CD4-positive, alpha-beta T cell (primary cell): ENCODE measurements around the gene DCUN1D1. TPM values are rescaled to one million over a fixed set of nuclear protein-coding genes. Genes with fewer than 3 reads are reported as not detected.

ENCODE experiments used
- ATAC-seq: fragments of 200-7000 bp; cut with Tn5 transposase; one replicate; pipeline ENCODE4 v1.10.0; 2022; ENCODE audit warnings: mild to moderate bottlenecking; ENCODE audit not compliant: poor library complexity
- CTCF ChIA-PET: fragments of 350-600 bp; sonication (Branson Sonifier 250); formaldehyde crosslinking; loops from one replicate; lab custom pipeline; 2021; ENCODE audit warnings: antibody characterized with exemption, inconsistent platforms; lab: Charles Lee
- POLR2A ChIA-PET: fragments of 350-600 bp; sonication (Branson Sonifier 250); formaldehyde crosslinking; loops from one replicate; lab custom pipeline; 2021; ENCODE audit warnings: antibody characterized with exemption, inconsistent platforms; lab: Charles Lee
- DNase-seq, 14 experiments: peaks; one replicate each; pipeline ENCODE4 v3.0.0-alpha.2; 2013 to 2020; ENCODE audit warnings: mixed read lengths in 2 of 14
- H3K27ac ChIP-seq, 2 donors: one replicate each; pipeline versions ENCODE4 v1.5.1 to v1.7.0; 2013; ENCODE audit warnings: low read length in 2 of 2, low read depth in 1 of 2, mild to moderate bottlenecking in 1 of 2
- H3K27me3 ChIP-seq, 2 experiments: 1 replicate in 1 of 2; 2 replicates in 1 of 2; pipeline versions ENCODE4 v1.6.1 to v1.7.0; 2013; ENCODE audit warnings: low read length in 2 of 2, control low read depth in 1 of 2, mild to moderate bottlenecking in 1 of 2, moderate library complexity in 1 of 2; ENCODE audit not compliant: insufficient read depth in 2 of 2, control insufficient read depth in 1 of 2
- H3K36me3 ChIP-seq: one replicate; pipeline ENCODE4 v1.6.1; 2013; ENCODE audit warnings: low read length, control low read depth; ENCODE audit not compliant: insufficient read depth
- H3K4me1 ChIP-seq: one replicate; pipeline ENCODE4 v1.6.1; 2013; ENCODE audit warnings: low read length, control low read depth; ENCODE audit not compliant: insufficient read depth
- H3K4me3 ChIP-seq: one replicate; pipeline ENCODE4 v1.5.1; 2013; ENCODE audit warnings: mild to moderate bottlenecking, low read length, moderate library complexity
- H3K9me3 ChIP-seq, 2 experiments: 1 replicate in 1 of 2; 2 replicates in 1 of 2; pipeline versions ENCODE4 v1.6.1 to v1.7.0; 2013; ENCODE audit warnings: low read length in 2 of 2, mild to moderate bottlenecking in 2 of 2, control low read depth in 1 of 2, moderate library complexity in 1 of 2; ENCODE audit not compliant: control insufficient read depth in 1 of 2, insufficient read depth in 1 of 2
- H3K27ac Mint-ChIP-seq: one replicate; pipeline ENCODE4 v1.8.0; 2020; ENCODE audit warnings: mixed read lengths
- H3K27me3 Mint-ChIP-seq: one replicate; pipeline ENCODE4 v1.8.0; 2021; ENCODE audit warnings: mixed read lengths
- H3K36me3 Mint-ChIP-seq: one replicate; pipeline ENCODE4 v1.8.0; 2021; ENCODE audit warnings: low read depth, mixed read lengths
- H3K4me1 Mint-ChIP-seq: one replicate; pipeline ENCODE4 v1.8.0; 2021; ENCODE audit warnings: low read depth, mixed read lengths
- H3K4me3 Mint-ChIP-seq: one replicate; pipeline ENCODE4 v1.8.0; 2020; ENCODE audit warnings: mild to moderate bottlenecking, mixed read lengths
- H3K9me3 Mint-ChIP-seq: one replicate; pipeline ENCODE4 v1.8.0; 2020; ENCODE audit warnings: mixed read lengths
- CTCF ChIP-seq: fragments of 200-600 bp; IDR thresholded peaks from one replicate; pipeline ENCODE4 v1.8.0; 2022; ENCODE audit warnings: antibody characterized with exemption, mild to moderate bottlenecking
- intact Hi-C, 2 experiments: fragments of 100-400 bp; cut with DNase I in 1 of 2; cut with micrococcal nuclease in 1 of 2; formaldehyde crosslinking; loops; one replicate each; pipeline versions ENCODE4 v1.15.1 to v1.9.0; 2023 to 2025; cut with DNase I, micrococcal nuclease
- total RNA-seq, 174 experiments: library from RNA in 2 of 174; stranded (reverse) in 2 of 174; gene quantifications; one replicate each; pipeline ENCODE4 v1.2.3 and lab custom pipeline; 2021 to 2026

Gene DCUN1D1
- total RNA-seq, 2 experiments from 2014 or later, result 35.4 to 38.9 TPM

DNA sequence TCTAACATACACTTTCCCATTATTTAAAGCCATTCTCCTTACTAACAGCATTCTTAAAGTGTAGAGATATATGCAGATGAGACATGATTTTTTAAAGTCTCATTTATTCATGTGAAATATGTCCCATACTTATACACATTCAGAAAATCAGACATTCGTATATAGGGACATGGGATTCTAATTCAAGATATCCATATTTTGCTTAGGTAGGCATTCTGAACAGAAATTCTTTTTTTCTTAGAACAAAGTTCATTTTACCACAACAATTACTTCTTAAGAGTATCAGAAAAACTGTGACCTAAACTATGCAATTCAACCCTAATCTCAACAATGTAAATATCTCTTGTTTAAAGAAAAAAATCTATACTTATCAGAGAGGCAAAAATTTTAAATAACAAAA is 16.2 kb downstream of the DCUN1D1 start:
- Histone ChIP-seq H3K4me3 (no peak overlapping the region), H3K27ac (no peak overlapping the region), H3K4me1 (peaks cover 14% of the 10 kb centered on the region), H3K36me3 (peaks cover 12% of the 10 kb centered on the region), H3K27me3 (no peaks in the 10 kb centered on the region), H3K9me3 (peaks cover 0 to 3% of the 10 kb centered on the region in 2 experiments)
- Mint-ChIP-seq H3K36me3 (peaks cover 55% of the 10 kb centered on the region), H3K27ac (no peak overlapping the region), H3K9me3 (no peaks in the 10 kb centered on the region), H3K27me3 (no peaks in the 10 kb centered on the region), H3K4me1 (peaks cover 55% of the 10 kb centered on the region), H3K4me3 (no peak overlapping the region)
- intact Hi-C loops, result no loop called here
- ChIA-PET CTCF (no interaction called here), POLR2A (no interaction called here)
- TF ChIP-seq CTCF, result no peak
- DNase-seq (no peak), ATAC-seq (no peak)

DNA sequence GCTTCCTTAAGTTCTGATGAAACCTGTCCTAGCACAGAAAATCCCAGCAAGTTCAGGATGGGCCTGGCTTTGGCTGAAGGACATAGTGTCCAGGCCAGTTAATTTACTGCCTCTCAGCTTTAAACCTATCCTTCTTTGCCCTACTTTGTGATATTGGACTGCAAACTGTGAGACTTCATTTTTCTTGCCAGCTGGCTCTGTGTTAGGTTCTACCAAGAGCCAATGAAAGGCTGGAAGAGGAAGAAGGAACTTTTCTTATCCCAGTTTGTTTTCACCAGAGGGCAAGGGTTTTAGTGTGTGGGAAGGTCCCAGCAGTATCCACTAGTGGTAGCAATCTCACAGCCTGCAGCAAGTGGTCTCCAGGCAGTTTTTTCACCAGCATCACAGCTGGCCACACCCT is 18.2 kb downstream of the DCUN1D1 start:
- TF ChIP-seq CTCF, result no peak
- Histone ChIP-seq H3K27ac (no peak overlapping the region), H3K27me3 (no peaks in the 10 kb centered on the region), H3K9me3 (no peaks in the 10 kb centered on the region), H3K4me3 (no peak overlapping the region), H3K4me1 (peaks cover 10% of the 10 kb centered on the region), H3K36me3 (peaks cover 15% of the 10 kb centered on the region)
- Mint-ChIP-seq H3K4me1 (peaks cover 36% of the 10 kb centered on the region), H3K9me3 (no peaks in the 10 kb centered on the region), H3K4me3 (no peak overlapping the region), H3K36me3 (peaks cover 73% of the 10 kb centered on the region), H3K27me3 (no peaks in the 10 kb centered on the region), H3K27ac (no peak overlapping the region)
- ATAC-seq, result no peak
- ChIA-PET POLR2A (no interaction called here), CTCF (no interaction called here)
- DNase-seq, result no peak
- intact Hi-C loops, result no loop called here

GRCh38 chr3:182959474-182960350 is 20.6 kb downstream of the DCUN1D1 start:
- CTCF ChIA-PET, result no interaction called here
- intact Hi-C loops, result no loop called here
- Mint-ChIP-seq H3K27ac (no peak overlapping the region), H3K4me3 (no peak overlapping the region), H3K36me3 (peaks cover 79% of the 10 kb centered on the region), H3K4me1 (peaks cover 17% of the 10 kb centered on the region), H3K27me3 (no peaks in the 10 kb centered on the region), H3K9me3 (no peaks in the 10 kb centered on the region)
- DNase-seq (no peak), ATAC-seq (no peak)
- POLR2A ChIA-PET, result interaction anchor here (0.6 kb wide), 1 partner anchor 147 kb away, joined by 3 read pairs; no protein-coding TSS in a partner anchor
- Histone ChIP-seq H3K27me3 (no peaks in the 10 kb centered on the region), H3K9me3 (no peaks in the 10 kb centered on the region), H3K4me3 (no peak overlapping the region), H3K4me1 (no peaks in the 10 kb centered on the region), H3K27ac (no peak overlapping the region), H3K36me3 (peaks cover 15% of the 10 kb centered on the region)
- no peak for TF ChIP-seq CTCF
